ENCODE measurements around the gene RESF1.

DNA sequence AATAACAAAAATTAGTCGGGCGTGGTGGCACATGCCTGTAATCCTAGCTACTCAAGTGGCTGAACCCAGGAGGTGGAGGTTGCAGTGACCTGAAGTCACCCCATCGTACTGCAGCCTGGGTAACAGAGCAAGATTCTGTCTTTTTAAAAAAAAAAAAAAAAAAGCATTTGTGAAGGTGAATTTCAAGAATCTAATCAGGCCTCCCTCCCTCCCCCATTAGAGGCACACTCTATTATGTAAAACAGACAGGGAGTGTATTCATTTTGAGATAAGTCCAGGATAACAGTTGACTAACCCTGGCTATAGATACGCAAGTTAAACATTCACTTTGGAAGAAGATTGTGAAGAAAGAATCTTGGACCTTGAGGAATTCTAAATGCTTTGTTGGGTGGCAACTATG, 2.9 kb downstream of the RESF1 start:
- TF ChIP-seq POLR2A (IDR thresholded peaks at IDR 0.05; ENCODE audit: low read depth, low read length) (no peak), TAF1 (IDR thresholded peaks at IDR 0.05; ENCODE audit: low read depth, low read length) (no peak), POLR2AphosphoS5 (IDR thresholded peaks at IDR 0.05; ENCODE audit: low read depth, low read length) (no peak), SPI1 (IDR thresholded peaks at IDR 0.05; ENCODE audit: low read depth, low read length) (no peak)
